GM18867 (cell line): Measurements from ENCODE around the gene DYNLT2.
"Not testable (repeated sequence)": the region's sequence is repeated elsewhere in the genome, so short reads cannot be mapped to it uniquely, and the experiment has no call there.

Experiments used
- ATAC-seq: cut with Tn5 transposase; IDR thresholded peaks from one replicate; pipeline ENCODE4 v1.9.1; 2021; ENCODE audit warnings: mild to moderate bottlenecking, moderate library complexity; ENCODE audit not compliant: unreplicated experiment

The DYNLT2 gene

GRCh38 chr6:169701954-169702839, 49.2 kb downstream of the DYNLT2 start, which contains the start of the genes C6orf120 and WDR27:
Gene C6orf120, plus strand, starts transcription at chr6:169702126. Its CDS starts 334 bp downstream, at chr6:169702460.
Gene WDR27, minus strand, starts transcription at chr6:169702029. Its CDS starts 13,024 bp downstream, at chr6:169689005.
- ATAC-seq: peak; percentile 92

GRCh38 chr6:169701311-169701953, 49.9 kb downstream of the DYNLT2 start:
- peak; percentile 2 for ATAC-seq

GRCh38 chr6:169700296-169700695, 51.1 kb downstream of the DYNLT2 start:
- ATAC-seq: no peak

GRCh38 chr6:169697115-169697514, 54.3 kb downstream of the DYNLT2 start:
- ATAC-seq: not testable (repeated sequence)

- ATAC-seq: no peak
Observed at GRCh38 chr6:169695131-169695530, 56.2 kb downstream of the DYNLT2 start.

- ATAC-seq: no peak
Observed at GRCh38 chr6:169692516-169692915, 58.9 kb downstream of the DYNLT2 start.

GRCh38 chr6:169691260-169691659, 60.1 kb downstream of the DYNLT2 start:
- no peak for ATAC-seq
